Epithelial cell of esophagus (primary cell): ENCODE results near the gene HRG.

Experiments
- DNase-seq: peaks from one replicate; pipeline ENCODE4 v3.0.0; 2010; ENCODE audit warnings: low read depth
- H3K4me3 ChIP-seq: 2 replicates; pipeline ENCODE4 v1.5.1; 2011; ENCODE audit warnings: mild to moderate bottlenecking, low read length, control low read depth
- TF ChIP-seq, protein P1 (sequence below): IDR thresholded peaks from 2 replicates; pipeline ENCODE4 v1.5.1; 2011; ENCODE audit warnings: low read depth, mild to moderate bottlenecking, low read length, control low read depth, inconsistent platforms; ENCODE audit not compliant: insufficient read depth; ENCODE audit errors: missing control alignments

Gene HRG

DNA sequence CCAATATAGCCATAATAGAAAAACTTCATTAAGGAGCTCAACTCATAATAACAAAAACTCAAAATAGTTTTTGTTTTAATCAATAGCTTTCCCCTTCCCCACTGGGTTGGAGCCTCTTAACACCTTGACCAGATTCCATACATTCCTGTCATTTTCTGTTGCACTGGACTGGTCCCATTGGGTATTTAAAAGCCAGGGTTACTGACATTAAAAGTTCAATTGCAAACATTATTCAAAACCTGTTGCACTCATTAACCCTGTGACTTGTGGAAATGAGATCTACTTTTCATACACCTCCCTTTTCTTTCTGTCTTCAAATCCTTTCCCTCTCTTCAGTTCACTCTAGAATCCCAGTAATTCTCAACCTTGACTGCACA lies 1.7 kb upstream of the HRG start:
- no peak overlapping the region for H3K4me3 ChIP-seq
- TF ChIP-seq, protein P1, sequence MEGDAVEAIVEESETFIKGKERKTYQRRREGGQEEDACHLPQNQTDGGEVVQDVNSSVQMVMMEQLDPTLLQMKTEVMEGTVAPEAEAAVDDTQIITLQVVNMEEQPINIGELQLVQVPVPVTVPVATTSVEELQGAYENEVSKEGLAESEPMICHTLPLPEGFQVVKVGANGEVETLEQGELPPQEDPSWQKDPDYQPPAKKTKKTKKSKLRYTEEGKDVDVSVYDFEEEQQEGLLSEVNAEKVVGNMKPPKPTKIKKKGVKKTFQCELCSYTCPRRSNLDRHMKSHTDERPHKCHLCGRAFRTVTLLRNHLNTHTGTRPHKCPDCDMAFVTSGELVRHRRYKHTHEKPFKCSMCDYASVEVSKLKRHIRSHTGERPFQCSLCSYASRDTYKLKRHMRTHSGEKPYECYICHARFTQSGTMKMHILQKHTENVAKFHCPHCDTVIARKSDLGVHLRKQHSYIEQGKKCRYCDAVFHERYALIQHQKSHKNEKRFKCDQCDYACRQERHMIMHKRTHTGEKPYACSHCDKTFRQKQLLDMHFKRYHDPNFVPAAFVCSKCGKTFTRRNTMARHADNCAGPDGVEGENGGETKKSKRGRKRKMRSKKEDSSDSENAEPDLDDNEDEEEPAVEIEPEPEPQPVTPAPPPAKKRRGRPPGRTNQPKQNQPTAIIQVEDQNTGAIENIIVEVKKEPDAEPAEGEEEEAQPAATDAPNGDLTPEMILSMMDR, result no peak
- DNase-seq, result no peak

DNA sequence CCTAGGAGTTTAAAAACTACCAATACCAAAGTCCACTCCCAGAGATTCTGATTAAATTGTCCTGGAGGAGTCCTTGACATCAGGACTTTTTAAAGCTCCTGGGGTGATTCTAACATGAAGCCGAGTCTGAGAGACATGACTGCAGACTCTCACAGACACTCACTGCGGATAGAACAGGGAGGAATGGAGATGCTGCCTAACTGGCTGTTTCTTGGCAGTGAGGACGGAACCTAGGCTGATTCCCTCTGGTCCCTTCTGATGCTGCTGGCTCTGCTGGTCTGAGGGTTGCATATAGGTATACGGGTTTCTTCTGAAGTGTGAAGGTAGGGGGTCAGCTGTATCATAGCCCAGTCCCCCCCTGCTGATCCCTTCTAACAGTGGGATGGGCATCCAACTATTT lies 1.3 kb upstream of the HRG start:
- TF ChIP-seq, protein P1, result no peak
- no peak for DNase-seq
- H3K4me3 ChIP-seq, result no peak overlapping the region

DNA sequence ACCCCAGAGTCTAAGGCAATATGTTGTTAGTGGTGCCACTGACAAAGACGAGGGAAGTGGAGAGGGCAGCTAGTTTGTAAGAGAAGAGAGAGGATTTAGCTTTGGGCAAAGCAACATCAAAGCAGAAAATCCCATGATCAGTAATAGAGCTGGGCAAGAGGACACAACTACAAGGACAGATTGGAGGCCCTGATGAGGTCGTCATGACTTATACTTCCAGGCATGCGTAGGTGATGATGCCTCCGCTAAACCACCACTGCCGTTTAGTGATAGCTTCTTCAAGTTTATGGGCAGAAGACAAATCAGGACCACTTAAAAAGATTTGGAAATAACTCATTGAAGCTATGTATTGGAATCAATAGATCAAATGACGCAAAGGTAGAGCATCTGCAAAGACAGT lies 2.6 kb downstream of the HRG start:
- TF ChIP-seq, protein P1, result no peak
- peak; percentile 52 for DNase-seq
- H3K4me3 ChIP-seq, result no peak overlapping the region

DNA sequence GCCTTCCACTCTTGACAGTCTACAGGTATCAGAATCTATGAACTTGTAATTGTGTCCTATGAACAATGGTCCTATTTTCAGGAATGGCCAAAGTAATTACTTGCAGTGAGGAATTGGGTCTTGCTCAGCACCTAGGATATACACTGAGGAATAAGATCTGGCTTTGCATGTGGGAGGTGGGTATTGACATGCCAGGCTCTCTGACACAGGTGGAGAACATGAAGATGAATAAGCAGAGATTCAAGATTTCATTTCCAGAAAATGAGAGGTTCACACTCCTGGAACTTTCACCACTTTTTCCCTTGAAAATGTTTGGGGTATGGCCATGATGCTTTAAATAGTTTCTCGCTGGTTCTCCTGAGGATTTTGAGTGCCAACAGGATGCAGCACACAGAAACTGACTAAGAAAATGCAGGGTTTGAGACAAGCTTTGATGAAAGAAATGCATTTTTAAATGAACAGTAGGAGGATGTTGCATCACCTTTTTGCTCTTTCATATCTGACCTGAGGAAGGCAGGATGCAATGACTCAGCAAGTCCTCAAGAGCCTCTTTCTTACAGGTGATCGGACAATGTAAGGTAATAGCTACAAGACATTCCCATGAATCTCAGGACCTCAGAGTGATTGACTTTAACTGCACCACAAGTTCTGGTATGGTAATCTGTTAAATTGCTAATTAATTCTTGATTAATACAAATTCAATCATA lies 3.7 kb downstream of the HRG start:
- TF ChIP-seq, protein P1, result no peak
- H3K4me3 ChIP-seq, result no peak overlapping the region
- peak; percentile 79 for DNase-seq

DNA sequence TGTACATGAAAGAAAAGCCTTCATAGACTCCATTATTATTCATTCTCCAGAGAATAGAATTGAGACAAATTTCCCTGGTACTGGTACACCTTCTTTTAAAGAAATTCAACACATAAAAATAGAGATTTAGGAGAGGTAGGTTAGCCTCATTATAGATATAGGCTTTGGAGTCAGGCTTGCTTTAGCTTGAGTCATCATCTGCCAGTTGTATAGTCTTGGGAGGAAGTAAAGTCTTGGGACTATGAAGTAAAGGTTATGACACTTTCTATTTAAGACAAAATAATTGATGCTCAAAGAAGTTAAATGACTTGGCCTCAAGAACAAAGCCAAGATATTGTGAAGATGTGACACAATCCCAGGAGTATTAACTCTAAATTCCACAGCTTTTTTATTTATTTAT lies 4.3 kb downstream of the HRG start:
- no peak overlapping the region for H3K4me3 ChIP-seq
- TF ChIP-seq, protein P1, result no peak
- peak; percentile 47 for DNase-seq

DNA sequence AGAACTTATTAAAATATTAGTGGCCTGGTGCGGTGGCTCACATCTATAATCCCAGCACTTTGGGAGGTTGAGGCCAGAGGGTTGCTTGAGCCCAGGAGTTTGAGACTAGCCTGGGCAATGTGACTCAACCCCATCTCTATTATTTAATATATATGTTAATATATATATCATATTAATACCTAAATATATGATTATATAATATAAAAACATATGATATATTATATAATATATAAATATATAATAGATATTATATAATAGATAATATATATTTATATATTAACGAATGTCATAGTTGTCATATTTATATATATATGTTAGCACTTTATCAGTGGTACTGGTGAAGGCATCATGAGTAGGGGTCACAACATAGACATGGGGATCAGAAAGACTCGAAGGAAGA lies 5.2 kb downstream of the HRG start:
- TF ChIP-seq, protein P1, result no peak
- H3K4me3 ChIP-seq, result no peak overlapping the region
- DNase-seq, result no peak

DNA sequence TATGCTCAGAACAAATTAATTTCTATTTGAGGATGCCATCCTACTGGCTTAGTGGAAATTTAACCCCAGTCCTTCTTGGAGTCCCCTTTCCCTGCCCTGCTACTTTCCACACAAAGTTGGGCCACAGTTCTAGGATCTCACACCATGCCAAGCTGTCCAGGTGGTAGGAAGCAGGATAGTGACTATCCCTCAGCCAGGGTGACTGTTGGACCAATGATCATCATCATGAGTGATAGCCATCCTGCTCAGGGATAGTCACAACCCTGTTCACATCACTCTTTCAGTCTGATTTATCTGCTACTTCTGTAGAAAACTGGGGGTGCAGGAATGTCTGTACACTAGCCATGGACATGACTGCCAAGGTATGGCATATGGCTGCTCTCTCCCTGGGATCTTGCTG lies 12.8 kb downstream of the HRG start:
- DNase-seq, result no peak
- TF ChIP-seq, protein P1, result no peak
- H3K4me3 ChIP-seq, result no peak overlapping the region
